Breast epithelium (tissue), 3 donors: ENCODE data around the gene FAM9C.

Experiments used
- POLR2A ChIP-seq: fragments of 450-650 bp; IDR thresholded peaks from one replicate; pipeline ENCODE4 v1.6.1; 2016; ENCODE audit warnings: antibody characterized with exemption, mild to moderate bottlenecking, moderate library complexity
- POLR2AphosphoS5 ChIP-seq, 3 donors: sonication (generic); formaldehyde crosslinking; IDR thresholded peaks; one replicate each; pipeline ENCODE4 v1.6.1; 2017; ENCODE audit warnings: antibody characterized with exemption in 3 of 3
- TF ChIP-seq, protein P1 (sequence below), 3 donors: fragments of 450-650 bp; IDR thresholded peaks; one replicate each; pipeline ENCODE4 v1.5.1; 2016 to 2017; ENCODE audit warnings: antibody characterized with exemption in 3 of 3, mild to moderate bottlenecking in 3 of 3, moderate library complexity in 3 of 3

DNA sequence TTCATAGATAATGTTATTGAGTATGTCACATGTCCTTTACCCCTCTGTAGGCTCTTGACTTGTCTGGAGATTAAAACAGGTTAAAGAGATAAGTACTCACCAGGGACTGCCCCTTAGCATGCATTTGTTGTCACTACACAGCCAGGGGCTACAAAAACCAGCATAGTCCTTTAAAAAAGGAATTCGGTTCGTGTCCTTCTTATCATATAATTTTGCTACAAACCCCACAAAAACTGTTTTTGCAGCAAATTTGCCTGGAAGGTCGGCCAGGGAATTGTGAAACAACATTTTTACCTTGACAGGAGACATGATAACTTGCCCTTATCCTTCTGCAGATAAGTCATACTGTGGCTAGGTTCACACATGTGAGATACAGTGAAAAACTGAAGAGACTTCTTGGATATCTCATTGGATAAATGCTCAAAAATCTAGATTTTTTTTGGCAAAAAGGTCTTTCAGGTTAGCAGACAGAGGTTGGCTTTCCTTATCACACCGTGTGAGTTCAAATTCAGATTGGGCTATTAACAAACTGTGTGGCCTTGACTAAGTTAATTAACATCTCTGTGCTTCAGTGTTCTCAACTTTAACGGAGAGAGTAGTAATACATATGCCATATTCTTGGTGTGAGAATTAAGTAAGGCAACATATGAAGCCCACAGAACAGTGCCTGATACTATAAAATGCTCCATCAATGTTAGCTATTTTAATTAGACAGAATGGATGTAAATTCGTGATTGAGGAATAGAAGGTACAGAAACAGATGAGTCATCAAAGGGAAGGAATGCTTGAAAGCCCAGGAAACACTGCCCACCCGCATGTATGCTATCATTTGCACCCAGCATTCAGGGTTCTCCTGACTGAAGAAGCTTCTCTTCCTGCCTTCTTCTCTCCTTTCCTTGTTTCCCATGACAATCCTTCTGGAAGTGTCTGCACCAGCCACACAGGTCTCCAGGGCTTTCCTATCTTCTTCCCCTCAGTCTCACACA, 30.0 kb downstream of the FAM9C start:
- TF ChIP-seq, protein P1, sequence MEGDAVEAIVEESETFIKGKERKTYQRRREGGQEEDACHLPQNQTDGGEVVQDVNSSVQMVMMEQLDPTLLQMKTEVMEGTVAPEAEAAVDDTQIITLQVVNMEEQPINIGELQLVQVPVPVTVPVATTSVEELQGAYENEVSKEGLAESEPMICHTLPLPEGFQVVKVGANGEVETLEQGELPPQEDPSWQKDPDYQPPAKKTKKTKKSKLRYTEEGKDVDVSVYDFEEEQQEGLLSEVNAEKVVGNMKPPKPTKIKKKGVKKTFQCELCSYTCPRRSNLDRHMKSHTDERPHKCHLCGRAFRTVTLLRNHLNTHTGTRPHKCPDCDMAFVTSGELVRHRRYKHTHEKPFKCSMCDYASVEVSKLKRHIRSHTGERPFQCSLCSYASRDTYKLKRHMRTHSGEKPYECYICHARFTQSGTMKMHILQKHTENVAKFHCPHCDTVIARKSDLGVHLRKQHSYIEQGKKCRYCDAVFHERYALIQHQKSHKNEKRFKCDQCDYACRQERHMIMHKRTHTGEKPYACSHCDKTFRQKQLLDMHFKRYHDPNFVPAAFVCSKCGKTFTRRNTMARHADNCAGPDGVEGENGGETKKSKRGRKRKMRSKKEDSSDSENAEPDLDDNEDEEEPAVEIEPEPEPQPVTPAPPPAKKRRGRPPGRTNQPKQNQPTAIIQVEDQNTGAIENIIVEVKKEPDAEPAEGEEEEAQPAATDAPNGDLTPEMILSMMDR (IDR thresholded peaks at IDR 0.05) = no peak
- TF ChIP-seq POLR2A (no peak), POLR2AphosphoS5 (IDR thresholded peaks at IDR 0.05) (no peak)
